SJSA1 (cell line): ENCODE results near the gene BOD1L1. TPM values are rescaled to one million over a fixed set of nuclear protein-coding genes. Genes with fewer than 3 reads are reported as not detected.

Experiments
- DNase-seq, 2 experiments: peaks; one replicate each; pipeline ENCODE4 v3.0.0-alpha.2; 2015 to 2020; ENCODE audit warnings: low spot score in 2 of 2, low read depth in 1 of 2
- H3K27ac ChIP-seq: fragments of 250-450 bp; sonication (Bioruptor Pico); 2 replicates; pipeline ENCODE4 v1.5.1; 2020; ENCODE audit warnings: mild to moderate bottlenecking, moderate library complexity
- H3K27me3 ChIP-seq: fragments of 250-450 bp; sonication (Bioruptor Pico); replicated peaks from 2 replicates; pipeline ENCODE4 v1.5.1; 2020; ENCODE audit warnings: mild to moderate bottlenecking, moderate library complexity
- H3K36me3 ChIP-seq: fragments of 250-450 bp; sonication (Bioruptor Pico); 2 replicates; pipeline ENCODE4 v1.5.1; 2020; ENCODE audit warnings: mild to moderate bottlenecking
- H3K4me1 ChIP-seq: fragments of 250-450 bp; sonication (Bioruptor Pico); replicated peaks from 2 replicates; pipeline ENCODE4 v1.6.1; 2021; ENCODE audit warnings: mild to moderate bottlenecking
- H3K4me3 ChIP-seq: fragments of 250-450 bp; sonication (Bioruptor Pico); 2 replicates; pipeline ENCODE4 v1.5.1; 2020; ENCODE audit warnings: mild to moderate bottlenecking
- H3K9me3 ChIP-seq: fragments of 250-450 bp; sonication (Bioruptor Pico); replicated peaks from 2 replicates; pipeline ENCODE4 v1.5.1; 2020; ENCODE audit warnings: mild to moderate bottlenecking
- total RNA-seq: library from RNA; depleted of rRNA; stranded (reverse); fragments of >200 nt; shearing (Covaris generic); gene quantifications from 2 replicates; pipeline ENCODE4 v1.2.3, GENCODE V29; 2014

Gene BOD1L1
- total RNA-seq, 1 experiment from 2014 or later: 10.3 TPM

GRCh38 chr4:13543032-13543838 lies 84.3 kb downstream of the BOD1L1 start:
- Histone ChIP-seq H3K9me3 (no peaks in the 10 kb centered on the region), H3K27me3 (no peaks in the 10 kb centered on the region), H3K36me3 (no peaks in the 10 kb centered on the region), H3K4me1 (peaks cover 10% of the 10 kb centered on the region; the same call in 1 of the 2 replicates), H3K4me3 (peak overlapping the region; percentile 57), H3K27ac (no peak overlapping the region)
- no peak for DNase-seq

DNA sequence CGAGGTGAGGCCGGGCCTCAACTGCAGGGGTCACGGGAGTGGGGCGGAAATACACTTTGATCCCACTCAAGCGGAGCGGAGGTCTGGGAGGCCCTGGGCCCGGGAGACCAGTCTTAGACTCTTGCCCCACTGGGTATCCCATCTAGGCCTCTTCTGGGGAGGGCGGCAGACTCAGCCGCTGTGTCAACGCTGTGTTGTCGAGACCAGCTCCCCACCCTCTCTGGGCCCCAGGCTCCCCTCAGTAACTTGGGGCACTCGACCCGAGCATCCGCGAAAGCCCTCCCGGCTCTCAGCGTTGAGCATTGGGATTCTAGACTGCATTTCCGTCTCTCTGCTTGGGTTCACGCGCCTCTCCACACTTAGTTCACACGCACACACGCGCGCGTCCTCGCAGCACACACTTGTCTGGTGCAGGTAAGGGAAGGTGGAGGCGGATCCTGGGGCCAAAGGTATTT lies 84.9 kb downstream of the BOD1L1 start:
- H3K36me3 ChIP-seq: no peaks in the 10 kb centered on the region
- no peaks in the 10 kb centered on the region for H3K27me3 ChIP-seq
- no peaks in the 10 kb centered on the region for H3K9me3 ChIP-seq
- DNase-seq: no peak
- H3K27ac ChIP-seq: no peak overlapping the region
- no peak overlapping the region for H3K4me3 ChIP-seq
- peaks cover 10% of the 10 kb centered on the region; the same call in 1 of the 2 replicates for H3K4me1 ChIP-seq

DNA sequence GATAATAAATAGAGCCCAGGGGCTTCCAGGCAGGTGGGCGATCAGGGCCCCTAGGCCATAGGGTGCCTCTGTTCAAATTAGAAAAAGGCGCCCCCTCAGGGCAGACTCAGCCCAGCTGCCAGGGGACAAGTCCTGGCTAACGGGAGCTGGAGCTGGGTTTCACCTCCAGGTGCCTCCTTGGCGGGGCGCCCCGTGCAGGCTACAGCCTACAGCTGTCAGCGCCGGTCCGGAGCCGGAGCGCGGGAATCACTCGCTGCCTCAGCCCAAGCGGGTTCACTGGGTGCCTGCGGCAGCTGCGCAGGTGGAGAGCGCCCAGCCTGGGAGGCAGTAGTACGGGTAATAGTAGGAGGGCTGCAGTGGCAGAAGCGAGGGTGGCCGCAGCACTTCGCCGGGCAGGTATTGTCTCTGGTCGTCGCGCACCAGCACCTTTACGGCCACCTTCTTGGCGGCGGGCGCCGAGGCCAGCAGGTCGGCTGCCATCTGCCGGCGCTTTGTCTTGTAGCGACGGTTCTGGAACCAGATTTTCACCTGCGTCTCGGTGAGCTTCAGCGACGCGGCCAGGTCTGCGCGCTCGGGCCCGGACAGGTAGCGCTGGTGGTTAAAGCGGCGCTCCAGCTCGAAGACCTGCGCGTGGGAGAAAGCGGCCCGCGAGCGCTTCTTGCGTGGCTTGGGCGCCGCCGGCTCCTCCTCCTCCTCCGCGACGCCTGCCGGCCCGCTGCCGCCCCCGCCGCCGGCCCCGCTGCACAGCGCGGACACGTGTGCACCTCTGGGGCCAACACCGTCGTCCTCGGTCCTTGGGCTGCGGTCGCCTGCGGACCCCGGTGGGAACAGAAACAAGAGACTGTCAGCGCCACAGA lies 85.6 kb downstream of the BOD1L1 start:
- H3K4me1 ChIP-seq: peaks cover 10% of the 10 kb centered on the region; the same call in 1 of the 2 replicates
- DNase-seq: no peak
- H3K36me3 ChIP-seq: no peaks in the 10 kb centered on the region
- H3K9me3 ChIP-seq: no peaks in the 10 kb centered on the region
- H3K4me3 ChIP-seq: no peak overlapping the region
- no peak overlapping the region for H3K27ac ChIP-seq
- no peaks in the 10 kb centered on the region for H3K27me3 ChIP-seq

DNA sequence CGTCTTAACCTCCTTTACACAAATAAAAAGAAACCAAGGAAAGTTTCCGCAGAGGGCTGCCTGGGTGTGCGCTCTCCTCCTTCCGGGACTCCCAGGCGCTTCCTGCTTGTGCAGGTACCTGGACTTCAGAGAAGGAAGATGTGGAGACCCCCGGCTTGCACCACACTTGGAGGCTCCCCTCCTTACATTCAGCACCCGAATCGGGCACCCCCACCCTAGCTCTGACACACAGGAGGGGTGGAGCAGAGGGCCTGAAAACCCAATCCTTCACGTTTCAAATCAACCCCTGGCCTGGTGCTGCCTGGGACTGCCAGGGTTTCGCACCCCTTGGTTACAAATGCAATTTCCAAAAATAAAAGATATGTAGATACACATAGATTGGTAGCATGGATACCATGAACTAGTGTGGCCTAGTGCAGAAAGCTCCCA lies 86.3 kb downstream of the BOD1L1 start:
- no peaks in the 10 kb centered on the region for H3K36me3 ChIP-seq
- H3K9me3 ChIP-seq: no peaks in the 10 kb centered on the region
- H3K27ac ChIP-seq: no peak overlapping the region
- peaks cover 10% of the 10 kb centered on the region; the same call in 1 of the 2 replicates for H3K4me1 ChIP-seq
- H3K27me3 ChIP-seq: no peaks in the 10 kb centered on the region
- no peak overlapping the region for H3K4me3 ChIP-seq
- DNase-seq: no peak

DNA sequence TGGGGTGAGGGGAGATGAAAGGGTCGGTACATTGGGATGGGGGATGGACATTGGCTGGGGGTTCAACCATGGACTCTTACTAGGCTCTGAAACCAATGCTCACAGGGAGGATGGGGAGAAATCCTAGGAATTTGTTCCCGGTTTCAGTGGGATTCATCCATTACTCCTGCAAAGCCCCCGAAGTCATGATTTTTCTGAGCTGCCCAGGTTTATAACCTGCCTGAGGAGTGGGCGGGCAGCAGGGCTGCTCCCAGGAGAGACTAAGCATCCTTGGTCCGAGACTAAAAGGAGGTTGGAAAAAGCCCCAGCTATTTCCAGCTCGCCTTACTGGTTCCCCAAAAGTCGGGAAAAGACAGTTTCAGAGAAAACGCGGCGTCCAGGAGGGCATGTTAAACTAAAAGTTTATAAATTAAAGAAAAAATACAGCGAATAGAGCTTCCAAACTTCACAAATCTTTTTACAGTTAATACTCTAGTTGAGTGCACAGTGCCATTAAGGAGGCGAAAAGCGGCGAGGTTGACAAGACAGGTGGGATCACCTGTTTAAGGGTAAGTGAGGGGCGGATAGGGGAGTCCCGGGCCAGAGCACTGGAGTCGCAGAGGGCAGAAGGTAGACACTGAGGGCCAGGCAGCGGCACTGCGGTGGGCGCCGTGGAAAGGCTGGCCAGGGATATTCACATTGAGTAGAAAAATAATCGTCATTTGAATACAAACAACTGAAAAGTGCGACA lies 86.9 kb downstream of the BOD1L1 start:
- H3K4me3 ChIP-seq: no peak overlapping the region
- no peak overlapping the region for H3K27ac ChIP-seq
- no peaks in the 10 kb centered on the region for H3K9me3 ChIP-seq
- no peaks in the 10 kb centered on the region for H3K36me3 ChIP-seq
- no peaks in the 10 kb centered on the region for H3K27me3 ChIP-seq
- peaks cover 10% of the 10 kb centered on the region; the same call in 1 of the 2 replicates for H3K4me1 ChIP-seq
- no peak for DNase-seq

- Histone ChIP-seq H3K27ac (no peak overlapping the region), H3K9me3 (no peaks in the 10 kb centered on the region), H3K36me3 (no peaks in the 10 kb centered on the region), H3K27me3 (no peaks in the 10 kb centered on the region), H3K4me1 (peaks cover 7% of the 10 kb centered on the region; the same call in 1 of the 2 replicates), H3K4me3 (no peak overlapping the region)
- DNase-seq: no peak
Measured at GRCh38 chr4:13539619-13540445, 87.7 kb downstream of the BOD1L1 start.

- Histone ChIP-seq H3K27me3 (no peaks in the 10 kb centered on the region), H3K4me3 (no peak overlapping the region), H3K9me3 (no peaks in the 10 kb centered on the region), H3K36me3 (no peaks in the 10 kb centered on the region), H3K27ac (no peak overlapping the region), H3K4me1 (peaks cover 6% of the 10 kb centered on the region; the same call in 1 of the 2 replicates)
- no peak for DNase-seq
Measured at GRCh38 chr4:13539047-13539618, 88.4 kb downstream of the BOD1L1 start.

GRCh38 chr4:13538427-13538973 lies 89.0 kb downstream of the BOD1L1 start:
- Histone ChIP-seq H3K27ac (no peak overlapping the region), H3K36me3 (no peaks in the 10 kb centered on the region), H3K4me1 (peaks cover under 1% of the 10 kb centered on the region; the same call in 1 of the 2 replicates), H3K4me3 (no peak overlapping the region), H3K27me3 (no peaks in the 10 kb centered on the region), H3K9me3 (no peaks in the 10 kb centered on the region)
- no peak for DNase-seq

DNA sequence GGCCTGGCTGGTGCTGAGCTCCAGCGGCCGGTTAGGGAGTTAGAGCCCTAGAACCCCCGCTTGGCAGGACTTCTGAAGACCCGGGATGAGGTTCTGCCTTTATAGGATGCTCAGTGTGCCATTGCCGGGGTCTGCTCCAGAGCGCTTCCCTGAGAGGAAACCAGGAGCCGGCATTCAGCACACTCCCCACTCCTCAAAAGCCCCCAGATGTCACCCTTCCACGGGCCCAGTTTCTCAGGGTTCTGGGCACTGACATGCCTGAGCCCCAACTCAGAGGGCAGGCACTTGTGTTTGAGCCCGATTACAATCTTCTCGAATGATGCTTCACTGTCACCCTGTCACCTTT lies 89.7 kb downstream of the BOD1L1 start:
- Histone ChIP-seq H3K4me3 (no peak overlapping the region), H3K27me3 (no peaks in the 10 kb centered on the region), H3K27ac (no peak overlapping the region), H3K9me3 (no peaks in the 10 kb centered on the region), H3K4me1 (no peaks in the 10 kb centered on the region), H3K36me3 (no peaks in the 10 kb centered on the region)
- DNase-seq: no peak

DNA sequence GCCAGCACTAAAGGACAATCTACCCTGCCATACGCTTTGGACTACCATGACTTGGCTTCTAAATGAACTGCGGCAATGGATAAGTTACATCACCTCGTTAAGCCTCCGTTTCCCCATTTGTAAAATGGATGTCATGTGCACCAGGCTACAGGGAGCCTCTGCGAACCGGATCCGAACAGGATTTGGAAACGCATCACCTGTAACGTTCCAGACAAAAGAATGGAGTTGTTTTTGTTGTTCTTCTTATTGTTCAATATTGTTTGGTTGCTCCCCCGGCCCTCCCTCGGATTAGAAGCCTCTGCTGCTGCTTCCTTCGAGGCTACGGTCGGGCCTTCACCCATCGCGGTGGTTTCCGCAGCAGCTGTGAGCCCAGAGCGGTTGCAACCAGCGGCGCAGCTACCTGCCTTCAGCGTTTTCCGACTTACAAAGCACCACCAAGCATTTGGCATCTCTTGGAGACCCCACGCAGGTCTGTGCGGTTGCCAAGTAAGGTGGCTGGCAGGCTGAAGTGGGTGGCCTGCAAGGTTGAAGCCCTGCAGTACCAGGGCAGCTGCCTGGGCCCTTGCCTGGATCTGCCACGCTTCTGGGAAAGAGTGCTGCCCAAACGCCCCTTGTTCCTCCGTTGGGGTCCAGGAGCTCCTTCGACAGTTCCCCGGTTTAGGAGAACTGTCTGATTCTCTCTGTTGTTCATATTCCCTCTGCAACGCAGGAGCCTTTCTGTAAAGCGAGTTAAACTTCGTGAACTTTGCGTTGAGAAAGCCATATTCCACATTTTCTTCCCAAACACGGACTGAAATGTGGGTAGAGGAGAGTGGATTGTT lies 90.3 kb downstream of the BOD1L1 start:
- DNase-seq: no peak
- Histone ChIP-seq H3K27me3 (no peaks in the 10 kb centered on the region), H3K4me1 (no peaks in the 10 kb centered on the region), H3K36me3 (no peaks in the 10 kb centered on the region), H3K4me3 (no peak overlapping the region), H3K9me3 (no peaks in the 10 kb centered on the region), H3K27ac (no peak overlapping the region)

DNA sequence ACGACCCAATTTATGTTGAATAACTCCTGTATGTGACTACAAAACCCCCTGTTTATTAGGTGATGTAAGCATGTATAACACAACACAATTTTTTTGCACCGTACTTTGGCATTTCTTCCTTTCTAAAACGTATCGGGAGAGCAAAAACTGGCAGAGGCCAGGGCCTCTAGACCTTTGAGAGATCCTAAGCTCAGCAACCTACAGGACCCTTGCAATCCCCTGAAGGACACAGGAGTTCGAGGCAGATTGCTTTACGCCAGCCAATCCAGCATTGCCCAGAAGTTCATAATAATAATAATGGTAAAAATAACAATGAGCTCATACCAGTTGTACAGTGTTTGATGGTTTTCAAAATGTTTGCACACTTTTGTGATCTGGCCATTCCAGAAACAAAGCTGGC lies 90.9 kb downstream of the BOD1L1 start:
- Histone ChIP-seq H3K36me3 (no peaks in the 10 kb centered on the region), H3K4me3 (no peak overlapping the region), H3K27me3 (no peaks in the 10 kb centered on the region), H3K27ac (no peak overlapping the region), H3K9me3 (no peaks in the 10 kb centered on the region), H3K4me1 (no peaks in the 10 kb centered on the region)
- no peak for DNase-seq
